ENCODE measurements around the gene HLA-B.

HLA-B gene

DNA sequence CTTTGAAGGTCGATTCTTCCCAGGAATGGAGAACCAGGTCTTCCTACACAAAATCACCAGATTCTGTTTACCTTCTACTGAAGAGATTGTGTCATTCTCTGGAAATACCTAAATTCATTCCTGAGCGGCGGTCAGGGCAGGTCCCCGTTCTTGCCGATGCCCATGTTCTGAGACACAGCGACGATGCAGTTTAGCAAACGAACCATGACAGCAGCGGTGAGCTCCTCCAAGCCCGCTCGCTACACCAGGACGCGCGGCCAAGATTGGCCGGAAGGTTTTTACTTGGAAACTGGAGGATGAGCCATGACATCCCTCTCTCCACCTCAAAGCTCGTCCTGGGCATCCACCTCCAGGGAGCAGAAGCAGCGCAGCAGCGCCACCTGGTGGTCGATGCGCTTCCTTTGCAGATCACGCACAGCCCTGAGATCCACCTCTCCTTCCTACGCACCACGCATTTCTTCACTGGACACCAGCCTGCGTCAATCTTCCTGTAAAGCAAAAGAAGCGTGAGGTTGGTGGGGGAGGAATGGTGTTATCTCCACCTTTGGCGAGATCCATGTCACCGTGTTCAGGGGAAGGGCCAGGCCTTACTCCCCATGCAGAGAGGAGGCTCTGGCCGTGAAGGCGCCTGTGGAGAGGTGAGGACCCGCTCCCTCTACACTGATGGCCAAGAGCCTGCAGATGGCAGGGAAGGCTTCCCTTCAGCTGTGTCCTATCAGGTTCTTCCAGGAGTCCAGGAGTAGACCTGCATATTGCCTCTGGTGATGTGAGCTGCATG, 9.9 kb upstream of the HLA-B start (continued):
- TF ChIP-seq CTCF (tag by site-specific recombination; IDR thresholded peaks at IDR 0.05) (peak; percentile 99), ZBTB10 (tag by site-specific recombination; IDR thresholded peaks at IDR 0.05) (no peak), ZNF266 (tag by site-specific recombination; IDR thresholded peaks at IDR 0.05; ENCODE audit: low read depth) (no peak), SCRT2 (tag by site-specific recombination; IDR thresholded peaks at IDR 0.05) (0 out of 2 replicates have a peak, but pooled peaks have one; percentile 8), ZBTB21 (tag by site-specific recombination; IDR thresholded peaks at IDR 0.05) (0 out of 2 replicates have a peak, but pooled peaks have one; percentile 20), GLIS2 (tag by site-specific recombination; IDR thresholded peaks at IDR 0.05) (no peak), ZNF585B (tag by site-specific recombination; IDR thresholded peaks at IDR 0.05) (no peak), ZNF768 (tag by site-specific recombination; IDR thresholded peaks at IDR 0.05) (no peak), ZEB2 (tag by site-specific recombination; IDR thresholded peaks at IDR 0.05) (peak; percentile 82), YY2 (tag by site-specific recombination; IDR thresholded peaks at IDR 0.05) (0 out of 2 replicates have a peak, but pooled peaks have one; percentile 20), ZNF423 (tag by site-specific recombination; IDR thresholded peaks at IDR 0.05) (no peak), EGR2 (tag by site-specific recombination; IDR thresholded peaks at IDR 0.05; ENCODE audit: low read depth) (peak; percentile 72; the same call in 1 of the 2 replicates), KLF16 (tag by site-specific recombination; IDR thresholded peaks at IDR 0.05) (peak; percentile 49; the same call in 1 of the 2 replicates), ZNF223 (tag by site-specific recombination; IDR thresholded peaks at IDR 0.05) (no peak), ZBTB8A (tag by site-specific recombination; IDR thresholded peaks at IDR 0.05) (no peak), ZNF121 (tag by site-specific recombination; IDR thresholded peaks at IDR 0.05) (no peak), ZNF155 (tag by site-specific recombination; IDR thresholded peaks at IDR 0.05) (no peak), ZFP37 (tag by site-specific recombination; IDR thresholded peaks at IDR 0.05) (peak; percentile 94), ZNF621 (tag by site-specific recombination; IDR thresholded peaks at IDR 0.05) (no peak), ZNF184 (tag by site-specific recombination; IDR thresholded peaks at IDR 0.05) (0 out of 2 replicates have a peak, but pooled peaks have one; percentile 41), ZNF76 (tag by site-specific recombination; IDR thresholded peaks at IDR 0.05; ENCODE audit: borderline replicate concordance, low read depth) (no peak), ZNF501 (tag by site-specific recombination; IDR thresholded peaks at IDR 0.05) (no peak; the same call in 1 of the 2 replicates)
- TF ChIP-seq, protein P1, sequence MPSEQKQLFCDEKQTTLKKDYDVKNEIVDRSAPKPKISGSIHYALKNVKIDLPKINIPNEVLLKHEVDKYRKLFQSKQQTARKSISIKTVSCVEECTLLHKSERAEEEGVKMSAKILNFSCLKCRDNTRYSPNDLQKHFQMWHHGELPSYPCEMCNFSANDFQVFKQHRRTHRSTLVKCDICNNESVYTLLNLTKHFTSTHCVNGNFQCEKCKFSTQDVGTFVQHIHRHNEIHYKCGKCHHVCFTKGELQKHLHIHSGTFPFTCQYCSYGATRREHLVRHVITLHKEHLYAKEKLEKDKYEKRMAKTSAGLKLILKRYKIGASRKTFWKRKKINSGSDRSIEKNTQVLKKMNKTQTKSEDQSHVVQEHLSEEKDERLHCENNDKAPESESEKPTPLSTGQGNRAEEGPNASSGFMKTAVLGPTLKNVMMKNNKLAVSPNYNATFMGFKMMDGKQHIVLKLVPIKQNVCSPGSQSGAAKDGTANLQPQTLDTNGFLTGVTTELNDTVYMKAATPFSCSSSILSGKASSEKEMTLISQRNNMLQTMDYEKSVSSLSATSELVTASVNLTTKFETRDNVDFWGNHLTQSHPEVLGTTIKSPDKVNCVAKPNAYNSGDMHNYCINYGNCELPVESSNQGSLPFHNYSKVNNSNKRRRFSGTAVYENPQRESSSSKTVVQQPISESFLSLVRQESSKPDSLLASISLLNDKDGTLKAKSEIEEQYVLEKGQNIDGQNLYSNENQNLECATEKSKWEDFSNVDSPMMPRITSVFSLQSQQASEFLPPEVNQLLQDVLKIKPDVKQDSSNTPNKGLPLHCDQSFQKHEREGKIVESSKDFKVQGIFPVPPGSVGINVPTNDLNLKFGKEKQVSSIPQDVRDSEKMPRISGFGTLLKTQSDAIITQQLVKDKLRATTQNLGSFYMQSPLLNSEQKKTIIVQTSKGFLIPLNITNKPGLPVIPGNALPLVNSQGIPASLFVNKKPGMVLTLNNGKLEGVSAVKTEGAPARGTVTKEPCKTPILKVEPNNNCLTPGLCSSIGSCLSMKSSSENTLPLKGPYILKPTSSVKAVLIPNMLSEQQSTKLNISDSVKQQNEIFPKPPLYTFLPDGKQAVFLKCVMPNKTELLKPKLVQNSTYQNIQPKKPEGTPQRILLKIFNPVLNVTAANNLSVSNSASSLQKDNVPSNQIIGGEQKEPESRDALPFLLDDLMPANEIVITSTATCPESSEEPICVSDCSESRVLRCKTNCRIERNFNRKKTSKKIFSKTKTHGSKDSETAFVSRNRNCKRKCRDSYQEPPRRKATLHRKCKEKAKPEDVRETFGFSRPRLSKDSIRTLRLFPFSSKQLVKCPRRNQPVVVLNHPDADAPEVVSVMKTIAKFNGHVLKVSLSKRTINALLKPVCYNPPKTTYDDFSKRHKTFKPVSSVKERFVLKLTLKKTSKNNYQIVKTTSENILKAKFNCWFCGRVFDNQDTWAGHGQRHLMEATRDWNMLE (tag by site-specific recombination; conservative IDR thresholded peaks at IDR 0.05; ENCODE audit: low read depth) = no peak

All from HEK293 (cell line).